Heart right ventricle (tissue), 16 donors: Measurements from ENCODE around the gene SUMF1. TPM values are rescaled to one million over a fixed set of nuclear protein-coding genes. Genes with fewer than 3 reads are reported as not detected.

ENCODE experiments used
- ATAC-seq, 8 donors: fragments of 200-7000 bp; cut with Tn5 transposase; one replicate each; pipeline ENCODE4 v1.9.1; 2020; ENCODE audit warnings: mild to moderate bottlenecking in 8 of 8, moderate library complexity in 8 of 8, moderate number of reproducible peaks in 1 of 8
- DNase-seq, 2 donors: peaks; one replicate each; pipeline ENCODE4 v3.0.0-alpha.2; 2020
- H3K27ac ChIP-seq, 10 donors: fragments of 200-600 bp; sonication (generic) in 2 of 10; one replicate each; pipeline versions ENCODE4 v1.5.0 to v1.8.0; 2020 to 2022; ENCODE audit warnings: mild to moderate bottlenecking in 3 of 10
- H3K27me3 ChIP-seq, 7 donors: fragments of 200-600 bp; one replicate each; pipeline ENCODE4 v1.8.0; 2021 to 2022; ENCODE audit warnings: mild to moderate bottlenecking in 2 of 7
- H3K36me3 ChIP-seq, 9 donors: fragments of 200-600 bp; sonication (generic) in 1 of 9; one replicate each; pipeline versions ENCODE4 v1.5.0 to v1.8.0; 2020 to 2022; ENCODE audit warnings: mild to moderate bottlenecking in 2 of 9
- H3K4me1 ChIP-seq, 9 donors: fragments of 200-600 bp; sonication (generic) in 1 of 9; one replicate each; pipeline versions ENCODE4 v1.5.0 to v1.8.0; 2020 to 2022; ENCODE audit warnings: mild to moderate bottlenecking in 4 of 9
- H3K4me3 ChIP-seq, 10 donors: fragments of 200-600 bp; sonication (generic) in 2 of 10; one replicate each; pipeline versions ENCODE4 v1.5.0 to v1.8.0; 2020 to 2022; ENCODE audit warnings: mild to moderate bottlenecking in 7 of 10, moderate library complexity in 2 of 10
- H3K9me3 ChIP-seq, 11 donors: fragments of 200-600 bp in 10 of 11; sonication (generic) in 2 of 11; one replicate each; pipeline versions ENCODE4 v1.5.0 to v1.8.0; 2013 to 2022; ENCODE audit warnings: mild to moderate bottlenecking in 2 of 11, control low read depth in 1 of 11, moderate library complexity in 1 of 11
- CTCF ChIP-seq, 9 donors: fragments of 200-600 bp; sonication (generic) in 2 of 9; IDR thresholded peaks; one replicate each; pipeline versions ENCODE4 v1.5.0 to v1.8.0; 2021 to 2022; ENCODE audit warnings: antibody characterized with exemption in 9 of 9, mild to moderate bottlenecking in 5 of 9, moderate library complexity in 1 of 9
- WGBS, 2 donors: extraction: QIAGEN DNeasy Blood & Tissue Kit; methylation state at CpG; one replicate each; pipeline ENCODE4 v1.1.7; 2013; ENCODE audit warnings: inconsistent platforms in 1 of 2; 5-methylcytosine and 5-hydroxymethylcytosine counted together
- intact Hi-C, 10 donors: fragments of 100-400 bp; cut with DNase I; formaldehyde crosslinking; loops; one replicate each; pipeline versions ENCODE4 v1.11.1 to v1.14.2; 2022
- polyA plus RNA-seq, 2 donors: library from polyadenylated mRNA; stranded (reverse); fragments of 200-250 nt; gene quantifications; one replicate each; pipeline ENCODE4 v1.2.3, GENCODE V29; 2013
- total RNA-seq, 10 donors: library from RNA; stranded (reverse); fragmentation: NEBNext Ultra II Directional in 3 of 10; extraction: Animal tissue kit (Norgen Biotek cat#: 25700) in 3 of 10; gene quantifications; one replicate each; pipeline versions ENCODE4 v1.2.1 to v1.2.4, GENCODE V29; 2021 to 2023
- donor health status: Arrhythmogenic right ventricular cardiomyopathy.
- donor health status: ischemic (EF 13 %, LVEDD 7.1; RV severe dilation, severe dysfunction).
- donor health status: healthy with polysubstance abuse.
- donor health status: DM: no; HTN: yes; CAD: no.
- donor health status: DM: no; HTN: no; CAD: no.
- donor health status: ischemic (EF 25% LVEDD 6.9; RV normal size, moderate dysfunction).
- donor health status: ischemic (EF 25% LVEDD 5.7; RV mildly dilated, moderate dysfunction).
- donor health status: healthy.
- donor health status: DM: yes; HTN: yes; CAD: no.
- donor health status: Ischemic cardiomyopathy.
- donor health status: ischemic (EF 35%, LVEDD 5.7; RV mildly dilated, moderate dysfunction).
- donor health status: nonischemic (EF 11% LVEDD 7.7; RV severe dilation, severe dysfunction).
- donor health status: DM: yes; HTN: yes; CAD: no.
- donor health status: PGD.
- donor health status: ischemic (EF 29% LVEDD 5.4; RV normal size, mild dysfunction).
- donor health status: nonischemic (EF 23%, LVEDD 6.1; RV moderate dilation, normal function).

The SUMF1 gene
- total and polyA plus RNA-seq, 12 donors = 3.7 to 15.1 (median 8.9) TPM

- Histone ChIP-seq H3K27me3 (no peaks in the 10 kb centered on the region), H3K27ac (peak overlapping the region in 1 of 10 donors; percentile 8), H3K4me1 (peaks cover 0 to 11% (median 0%) of the 10 kb centered on the region in 9 donors), H3K4me3 (no peak overlapping the region), H3K36me3 (no peaks in the 10 kb centered on the region), H3K9me3 (no peaks in the 10 kb centered on the region)
- 71 to 76% methylated on average over 6 of the region's 6 CpGs for WGBS, 2 donors
- intact Hi-C loops = no loop called here
- DNase-seq (no peak), ATAC-seq (peak in 3 of 8 donors; percentile 50 to 79 (median 71))
- no peak for TF ChIP-seq CTCF (IDR thresholded peaks at IDR 0.05)
These were observed 126.4 kb downstream of the SUMF1 start for GRCh38 chr3:4340411-4341335.

- ATAC-seq = no peak
- H3K27me3 ChIP-seq = no peaks in the 10 kb centered on the region
- TF ChIP-seq CTCF (IDR thresholded peaks at IDR 0.05) = no peak
- WGBS, 2 donors = 87 to 96% methylated on average over 4 of the region's 4 CpGs
- no peaks in the 10 kb centered on the region for H3K36me3 ChIP-seq
- no peak for DNase-seq
- no peak overlapping the region for H3K4me3 ChIP-seq
- no peaks in the 10 kb centered on the region for H3K9me3 ChIP-seq
- no peak overlapping the region for H3K27ac ChIP-seq
- intact Hi-C loops = no loop called here
- H3K4me1 ChIP-seq = peaks cover 0 to 11% (median 0%) of the 10 kb centered on the region in 9 donors
These were observed 127.0 kb downstream of the SUMF1 start for GRCh38 chr3:4340077-4340410.

DNA sequence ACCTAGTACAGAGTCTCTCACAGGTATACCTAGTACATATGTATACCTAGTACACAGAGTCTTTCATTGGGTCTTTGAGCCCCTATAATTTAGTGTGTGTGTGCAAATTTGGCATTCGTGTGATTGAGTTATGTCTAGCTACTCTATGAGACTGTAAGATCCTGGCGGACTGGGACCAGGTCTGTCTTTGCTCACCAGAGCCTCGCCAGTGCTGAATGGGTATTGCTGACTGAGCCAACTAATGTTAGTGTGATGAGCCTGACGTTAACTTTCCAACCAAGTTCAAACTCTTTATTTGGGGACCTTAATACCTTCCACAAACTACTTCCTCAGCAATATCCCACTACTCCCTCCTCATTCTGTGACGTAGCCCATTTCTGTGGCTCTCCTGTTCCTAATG is 128.3 kb downstream of the SUMF1 start:
- intact Hi-C loops = no loop called here
- no peak for TF ChIP-seq CTCF (IDR thresholded peaks at IDR 0.05)
- peaks cover 0 to 11% (median 0%) of the 10 kb centered on the region in 9 donors for H3K4me1 ChIP-seq

GRCh38 chr3:4336850-4337546 is 130.1 kb downstream of the SUMF1 start:
- WGBS, 2 donors = 50 to 68% methylated on average over 3 of the region's 3 CpGs
- DNase-seq (no peak), ATAC-seq (peak in 1 of 8 donors; percentile 22)
- no peak for TF ChIP-seq CTCF (IDR thresholded peaks at IDR 0.05)
- Histone ChIP-seq H3K27me3 (no peaks in the 10 kb centered on the region), H3K36me3 (no peaks in the 10 kb centered on the region), H3K4me1 (peaks cover 0 to 11% (median 0%) of the 10 kb centered on the region in 9 donors), H3K4me3 (no peak overlapping the region), H3K9me3 (no peaks in the 10 kb centered on the region), H3K27ac (no peak overlapping the region)
- intact Hi-C loops = no loop called here

More for the DNA sequence above, 128.3 kb downstream of the SUMF1 start:
- Histone ChIP-seq H3K9me3 (no peaks in the 10 kb centered on the region), H3K4me3 (no peak overlapping the region), H3K36me3 (no peaks in the 10 kb centered on the region), H3K27me3 (no peaks in the 10 kb centered on the region), H3K27ac (no peak overlapping the region)
- 85 to 92% methylated on average over 5 of the region's 5 CpGs for whole genome bisulfite sequencing, 2 donors
- DNase-seq (no peak), ATAC-seq (no peak)
